ENCODE measurements around the gene CD1B. TPM values are rescaled to one million over a fixed set of nuclear protein-coding genes. Genes with fewer than 3 reads are reported as not detected.
"Not testable (repeated sequence)": the region's sequence is repeated elsewhere in the genome, so short reads cannot be mapped to it uniquely, and the experiment has no call there.

CD1B gene
- total RNA-seq, 1 donor from 2014 or later = not detected

GRCh38 chr1:158328426-158328825, 2.9 kb downstream of the CD1B start:
- no peak for DNase-seq

- no peak for DNase-seq
Measured at GRCh38 chr1:158327481-158327880, 3.9 kb downstream of the CD1B start.

GRCh38 chr1:158324395-158324794, 6.9 kb downstream of the CD1B start:
- no peak for DNase-seq

- no peak for DNase-seq
Measured at GRCh38 chr1:158323866-158324265, 7.5 kb downstream of the CD1B start.

GRCh38 chr1:158311066-158311465, 20.3 kb downstream of the CD1B start:
- DNase-seq = no peak

GRCh38 chr1:158310623-158311022, 20.7 kb downstream of the CD1B start:
- no peak for DNase-seq

GRCh38 chr1:158295791-158296190, 35.5 kb downstream of the CD1B start:
- no peak for DNase-seq

- no peak for DNase-seq
Measured at GRCh38 chr1:158290321-158290844, 40.9 kb downstream of the CD1B start.

GRCh38 chr1:158289811-158290210, 41.5 kb downstream of the CD1B start, which contains the start of gene CD1C:
Gene CD1C (plus strand): TSS chr1:158289923. CDS start chr1:158290065, 142 bp downstream.
- DNase-seq = no peak

- no peak for DNase-seq
Measured at GRCh38 chr1:158286941-158287346, 44.4 kb downstream of the CD1B start.

- no peak for DNase-seq
Measured at GRCh38 chr1:158286487-158286886, 44.8 kb downstream of the CD1B start.

- peak; percentile 4 for DNase-seq
Measured at GRCh38 chr1:158285756-158286241, 45.5 kb downstream of the CD1B start.

GRCh38 chr1:158283965-158284364, 47.4 kb downstream of the CD1B start:
- DNase-seq = no peak

- not testable (repeated sequence) for DNase-seq
Measured at GRCh38 chr1:158282421-158282820, 48.9 kb downstream of the CD1B start.

Other genes with a start within 250 kb of the CD1B start
- gene CD1D, start 150.6 kb downstream of the CD1B start, total RNA-seq = 1.6 TPM
- not detected for gene CD1A, start 77.1 kb downstream of the CD1B start, total RNA-seq
- gene CD1C, start 41.6 kb downstream of the CD1B start, total RNA-seq = not detected
- gene CD1E, start 22.4 kb upstream of the CD1B start, total RNA-seq = not detected
- not detected for gene OR10T2, start 67.9 kb upstream of the CD1B start, total RNA-seq
- gene OR10K2, start 94.7 kb upstream of the CD1B start, total RNA-seq = not detected
- not detected for gene OR10K1, start 130.3 kb upstream of the CD1B start, total RNA-seq
- gene OR10R2, start 140.7 kb upstream of the CD1B start, total RNA-seq = not detected
- gene OR6Y1, start 222.9 kb upstream of the CD1B start, total RNA-seq = not detected
- gene OR6P1, start 239.0 kb upstream of the CD1B start, total RNA-seq = not detected
- not detected for gene OR10X1, start 248.4 kb upstream of the CD1B start, total RNA-seq